B cell (primary cell): ENCODE data around the gene DNAJB1. TPM values are rescaled to one million over a fixed set of nuclear protein-coding genes. Genes with fewer than 3 reads are reported as not detected.

Source experiments
- ATAC-seq: fragments of 200-7000 bp; cut with Tn5 transposase; one replicate; pipeline ENCODE4 v1.10.0; 2021; ENCODE audit warnings: low read depth, mild to moderate bottlenecking, moderate number of reproducible peaks, moderate library complexity
- CTCF ChIA-PET: fragments of 350-600 bp; sonication (Branson Sonifier 250); formaldehyde crosslinking; loops from one replicate; lab custom pipeline; 2021; ENCODE audit warnings: antibody characterized with exemption, inconsistent platforms; lab: Charles Lee
- POLR2A ChIA-PET: fragments of 350-600 bp; sonication (Branson Sonifier 250); formaldehyde crosslinking; loops from one replicate; lab custom pipeline; 2021; ENCODE audit warnings: antibody characterized with exemption; lab: Charles Lee
- DNase-seq: peaks from one replicate; pipeline ENCODE4 v3.0.0; 2013
- H2AFZ ChIP-seq: 2 replicates; pipeline ENCODE4 v1.6.1; 2012; ENCODE audit warnings: mild to moderate bottlenecking, low read depth, low read length; ENCODE audit not compliant: insufficient read depth, poor library complexity, severe bottlenecking
- H3K27ac ChIP-seq, 2 donors: 1 replicate in 1 of 2; 2 replicates in 1 of 2; pipeline ENCODE4 v1.5.1; 2012 to 2013; ENCODE audit warnings: low read length in 2 of 2, mild to moderate bottlenecking in 2 of 2, moderate library complexity in 1 of 2
- H3K27me3 ChIP-seq, 4 experiments: fragments of 200-600 bp in 1 of 4; sonication (generic) in 1 of 4; replicated peaks in 1 of 4; 1 replicate in 2 of 4; 2 replicates in 2 of 4; pipeline versions ENCODE4 v1.6.1 to v1.7.0; 2013 to 2016; ENCODE audit warnings: low read length in 3 of 4, mild to moderate bottlenecking in 2 of 4, mixed read lengths in 1 of 4, moderate library complexity in 1 of 4; ENCODE audit not compliant: insufficient read depth in 4 of 4, control insufficient read depth in 3 of 4; ENCODE audit errors: control extremely low read depth in 1 of 4
- H3K36me3 ChIP-seq, 2 experiments: replicated peaks in 1 of 2; 1 replicate in 1 of 2; 2 replicates in 1 of 2; pipeline versions ENCODE4 v1.6.1 to v1.7.1; 2013; ENCODE audit warnings: low read length in 1 of 2; ENCODE audit not compliant: insufficient read depth in 2 of 2, control insufficient read depth in 1 of 2; ENCODE audit errors: control extremely low read depth in 1 of 2, extremely low read depth in 1 of 2
- H3K4me1 ChIP-seq, 2 donors: fragments of 200-600 bp in 1 of 2; sonication (generic) in 1 of 2; 1 replicate in 1 of 2; 2 replicates in 1 of 2; pipeline versions ENCODE4 v1.5.1 to v1.6.1; 2013 to 2017; ENCODE audit warnings: low read length in 2 of 2; ENCODE audit not compliant: control insufficient read depth in 2 of 2, insufficient read depth in 2 of 2
- H3K4me2 ChIP-seq: replicated peaks from 2 replicates; pipeline ENCODE3; 2012; ENCODE audit warnings: mild to moderate bottlenecking, low read depth, low read length; ENCODE audit not compliant: poor library complexity, severe bottlenecking
- H3K4me3 ChIP-seq, 5 experiments: fragments of 200-600 bp in 1 of 5; sonication (generic) in 1 of 5; 1 replicate in 3 of 5; 2 replicates in 2 of 5; pipeline versions ENCODE4 v1.5.1 to v1.7.0; 2011 to 2016; ENCODE audit warnings: low read length in 4 of 5, mild to moderate bottlenecking in 4 of 5, low read depth in 2 of 5, control low read depth in 1 of 5, moderate library complexity in 1 of 5; ENCODE audit not compliant: insufficient read depth in 1 of 5; ENCODE audit errors: control extremely low read depth in 1 of 5, extremely low read depth in 1 of 5
- H3K79me2 ChIP-seq: fragments of 200-600 bp; sonication (generic); one replicate; pipeline ENCODE4 v1.6.0; 2016; ENCODE audit warnings: low read length; ENCODE audit not compliant: control insufficient read depth, insufficient read depth
- H3K9ac ChIP-seq: fragments of 200-600 bp; sonication (generic); 2 replicates; pipeline ENCODE4 v1.6.1; 2017; ENCODE audit warnings: mild to moderate bottlenecking, low read length, moderate library complexity
- H3K9me3 ChIP-seq, 3 donors: one replicate each; pipeline versions ENCODE4 v1.6.1 to v1.7.1; 2013; ENCODE audit warnings: low read length in 2 of 3; ENCODE audit not compliant: control insufficient read depth in 2 of 3, insufficient read depth in 1 of 3; ENCODE audit errors: control extremely low read depth in 1 of 3
- H4K20me1 ChIP-seq: 2 replicates; pipeline ENCODE4 v1.6.0; 2012; ENCODE audit warnings: mild to moderate bottlenecking, low read length; ENCODE audit not compliant: insufficient read depth, control insufficient read depth, poor library complexity, severe bottlenecking
- H3K27ac Mint-ChIP-seq: one replicate; pipeline ENCODE4 v1.8.0; 2021; ENCODE audit warnings: mixed read lengths
- H3K27me3 Mint-ChIP-seq: one replicate; pipeline ENCODE4 v1.8.0; 2021; ENCODE audit warnings: mixed read lengths
- H3K4me1 Mint-ChIP-seq: one replicate; pipeline ENCODE4 v1.8.0; 2021; ENCODE audit warnings: mixed read lengths
- H3K4me3 Mint-ChIP-seq: one replicate; pipeline ENCODE4 v1.8.0; 2021; ENCODE audit warnings: mixed read lengths
- H3K9me3 Mint-ChIP-seq: one replicate; pipeline ENCODE4 v1.8.0; 2022; ENCODE audit warnings: mixed read lengths; ENCODE audit not compliant: insufficient read depth
- CTCF ChIP-seq: fragments of 200-600 bp; IDR thresholded peaks from one replicate; pipeline ENCODE4 v1.8.0; 2022; ENCODE audit warnings: antibody characterized with exemption, mild to moderate bottlenecking
- EZH2 ChIP-seq: IDR thresholded peaks from 2 replicates; pipeline ENCODE4 v1.6.1; 2012; ENCODE audit warnings: borderline replicate concordance, low read depth, mild to moderate bottlenecking, moderate library complexity, low read length; ENCODE audit not compliant: insufficient read depth, poor library complexity, severe bottlenecking
- WGBS: methylation state at CpG from one replicate; pipeline ENCODE4 v1.1.5; 2013; ENCODE audit warnings: missing lambda C conversion rate; ENCODE audit not compliant: insufficient coverage; 5-methylcytosine and 5-hydroxymethylcytosine counted together
- intact Hi-C: fragments of 100-400 bp; cut with micrococcal nuclease; formaldehyde crosslinking; loops from one replicate; pipeline ENCODE4 v1.10.0; 2022
- polyA plus RNA-seq: library from polyadenylated mRNA; depleted of rRNA; stranded (reverse); fragments of >200 nt; gene quantifications from 2 replicates; pipeline ENCODE4 v1.2.3, GENCODE V29; 2012
- total RNA-seq, 2 donors: library from RNA; stranded (reverse); fragments of 120-200 nt in 1 of 2; gene quantifications; 1 replicate in 1 of 2; 2 replicates in 1 of 2; pipeline versions ENCODE4 v1.2.3 to v1.2.4, GENCODE V29; 2013 to 2022

Gene DNAJB1
- total and polyA plus RNA-seq, 2 donors (not counting 1 experiment from before 2014, with no cell fraction given) = 72.8 to 194 TPM

GRCh38 chr19:14566712-14567077 lies 48.5 kb upstream of the DNAJB1 start:
- H3K4me3 ChIP-seq = no peak overlapping the region
- H4K20me1 ChIP-seq = peaks cover 61% of the 10 kb centered on the region
- H3K9me3 Mint-ChIP-seq = no peaks in the 10 kb centered on the region
- no peaks in the 10 kb centered on the region for H3K27me3 Mint-ChIP-seq
- intact Hi-C loops = no loop called here
- peaks cover 33% of the 10 kb centered on the region for H3K4me1 Mint-ChIP-seq
- CTCF ChIA-PET = interaction anchor here (0.7 to 13.4 kb wide), 2 partner anchors 10 to 122 kb away, joined by 3 to 681 read pairs; partner anchors contain the start of gene ZNF333
- H2AFZ ChIP-seq = no peak overlapping the region
- no peak overlapping the region for H3K4me2 ChIP-seq
- DNase-seq (no peak), ATAC-seq (no peak)
- no peak for TF ChIP-seq EZH2
- no peak for TF ChIP-seq CTCF
- H3K9ac ChIP-seq = no peak overlapping the region
- no peaks in the 10 kb centered on the region for H3K9me3 ChIP-seq
- H3K79me2 ChIP-seq = peaks cover 41% of the 10 kb centered on the region
- 78% methylated on average over 16 of the region's 18 CpGs for WGBS
- H3K4me1 ChIP-seq = peaks cover 9 to 13% of the 10 kb centered on the region in 2 donors
- H3K27ac ChIP-seq = no peak overlapping the region
- H3K36me3 ChIP-seq = peaks cover 0 to 37% of the 10 kb centered on the region in 2 experiments
- POLR2A ChIA-PET = no interaction called here
- no peak overlapping the region for H3K4me3 Mint-ChIP-seq
- H3K27me3 ChIP-seq = no peaks in the 10 kb centered on the region
- no peak overlapping the region for H3K27ac Mint-ChIP-seq

- no peak overlapping the region for H3K27ac Mint-ChIP-seq
- WGBS = 88% methylated on average over 18 of the region's 31 CpGs
Measured at GRCh38 chr19:14565765-14566711, 47.8 kb upstream of the DNAJB1 start.

More at GRCh38 chr19:14565765-14566711, 47.8 kb upstream of the DNAJB1 start:
- Histone ChIP-seq H3K36me3 (peaks cover 0 to 37% of the 10 kb centered on the region in 2 experiments), H3K4me1 (peaks cover 4 to 9% of the 10 kb centered on the region in 2 donors), H3K27me3 (no peaks in the 10 kb centered on the region), H3K9me3 (no peaks in the 10 kb centered on the region), H2AFZ (no peak overlapping the region), H3K27ac (no peak overlapping the region), H3K4me3 (no peak overlapping the region), H4K20me1 (peaks cover 63% of the 10 kb centered on the region), H3K79me2 (peaks cover 41% of the 10 kb centered on the region), H3K4me2 (no peak overlapping the region), H3K9ac (no peak overlapping the region)
- Mint-ChIP-seq H3K27me3 (no peaks in the 10 kb centered on the region), H3K4me1 (peaks cover 31% of the 10 kb centered on the region), H3K4me3 (no peak overlapping the region), H3K9me3 (no peaks in the 10 kb centered on the region)
- ATAC-seq (peak; percentile 12), DNase-seq (no peak)
- intact Hi-C loops = no loop called here
- ChIA-PET POLR2A (no interaction called here), CTCF (interaction anchor here (13.4 kb wide), 1 partner anchor 122 kb away, joined by 681 read pairs; the partner anchor contains the start of gene ZNF333)
- TF ChIP-seq CTCF (no peak), EZH2 (no peak)
